VCaP (cell line): Measurements from ENCODE around the gene GPR160.

Experiments used
- H3K27ac ChIP-seq: fragments of 450-650 bp; 2 replicates; pipeline ENCODE4 v1.5.1; 2017
- CTCF ChIP-seq: fragments of 450-650 bp; conservative IDR thresholded peaks from 2 replicates; pipeline ENCODE4 v1.5.1; 2017; ENCODE audit warnings: mild to moderate bottlenecking, moderate library complexity

GPR160 gene

DNA sequence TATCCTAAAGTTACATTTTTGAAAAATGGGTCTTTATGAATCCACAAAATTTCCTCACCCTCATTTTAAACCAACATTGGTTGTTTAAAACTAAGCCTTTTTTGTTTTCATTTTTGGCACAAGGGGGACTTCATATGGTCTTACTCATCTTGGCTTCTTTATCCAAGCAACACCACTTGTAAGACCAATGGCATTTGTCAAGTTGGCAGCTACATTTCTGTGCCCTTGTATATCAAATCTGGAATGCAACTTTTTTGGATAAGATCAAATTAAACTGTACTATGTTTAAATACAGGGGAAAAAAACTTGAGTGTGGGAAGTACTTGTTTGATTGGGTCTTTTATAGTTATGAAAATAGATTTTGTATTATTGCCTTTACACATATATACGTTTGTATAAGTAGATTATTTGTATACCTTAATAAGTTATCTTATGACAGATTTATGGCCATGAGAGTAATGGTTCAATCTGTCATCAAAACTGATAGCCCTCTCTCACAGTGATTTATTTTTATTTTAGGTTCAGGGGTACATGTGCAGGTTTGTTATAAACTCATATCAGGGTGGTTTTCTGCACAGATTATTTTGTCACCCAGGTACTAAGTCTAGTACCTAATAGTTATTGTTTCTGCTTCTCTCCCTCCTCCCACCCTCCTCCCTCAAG is 43.4 kb downstream of the GPR160 start:
- peak overlapping the region; percentile 91 for H3K27ac ChIP-seq
- no peak for TF ChIP-seq CTCF

DNA sequence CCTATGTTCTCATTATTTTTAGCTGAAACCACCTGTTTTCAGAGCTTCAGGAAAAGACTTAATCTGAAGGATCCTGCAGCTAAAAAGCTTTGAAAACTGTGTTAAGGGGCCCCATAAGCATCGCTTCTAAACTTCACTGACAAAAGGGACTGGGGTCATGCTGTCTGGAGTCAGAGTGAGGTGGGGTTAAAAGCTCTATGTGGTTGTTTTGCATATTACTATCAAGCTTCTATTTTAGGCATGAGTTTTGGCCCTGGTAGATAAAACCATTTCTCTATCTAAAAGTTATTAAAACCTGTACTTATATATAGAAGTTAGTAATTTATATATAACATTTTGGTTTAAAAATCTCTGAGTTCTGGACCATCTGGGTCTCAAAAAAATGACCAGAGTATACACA is 45.5 kb downstream of the GPR160 start:
- 0 out of 2 replicates have a peak overlapping the region, but pooled peaks have one; percentile 91 for H3K27ac ChIP-seq
- no peak for TF ChIP-seq CTCF

DNA sequence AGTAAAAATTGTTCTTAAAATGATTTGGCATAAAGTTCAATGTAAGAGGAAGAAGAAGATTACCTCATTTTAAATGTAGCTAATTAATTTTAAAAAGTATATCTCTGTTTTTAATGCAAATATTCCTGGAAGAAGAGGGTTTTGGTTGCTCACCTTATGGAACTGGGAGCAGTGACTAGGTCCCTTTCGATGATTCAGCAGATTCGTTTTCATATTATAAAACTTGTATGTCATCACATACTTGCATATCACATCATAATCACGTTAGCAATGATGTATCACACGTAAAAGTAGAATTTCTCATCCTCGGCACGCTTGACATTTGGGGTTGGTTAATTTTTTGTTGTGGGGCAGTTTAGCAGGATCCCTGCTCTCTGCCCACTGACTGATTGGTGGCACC is 47.6 kb downstream of the GPR160 start:
- no peak for TF ChIP-seq CTCF
- no peak overlapping the region for H3K27ac ChIP-seq

GRCh38 chr3:170089862-170090600 is 52.2 kb downstream of the GPR160 start:
- no peak for TF ChIP-seq CTCF
- no peak overlapping the region for H3K27ac ChIP-seq

GRCh38 chr3:170090601-170090981 is 52.8 kb downstream of the GPR160 start:
- no peak for TF ChIP-seq CTCF
- H3K27ac ChIP-seq, result no peak overlapping the region

DNA sequence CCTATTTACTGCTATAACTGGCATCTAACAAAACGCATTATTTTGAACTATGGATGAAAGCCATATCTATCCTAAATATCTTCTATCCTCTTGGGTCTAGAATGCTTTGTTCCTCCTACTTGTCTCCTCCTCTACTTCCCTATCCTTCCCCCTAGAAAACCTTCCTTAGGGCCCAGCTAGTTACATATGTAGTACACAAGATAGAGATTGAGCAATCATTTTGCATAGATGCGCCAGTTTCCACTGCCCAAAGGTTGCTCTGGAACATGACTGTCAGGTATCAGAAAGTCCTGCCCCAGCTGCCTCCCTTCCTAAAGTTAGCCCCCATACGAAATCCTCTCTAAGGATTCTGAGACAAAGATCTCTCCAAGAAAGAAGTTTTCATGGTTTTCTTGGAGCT is 55.1 kb downstream of the GPR160 start:
- no peak for TF ChIP-seq CTCF
- no peak overlapping the region for H3K27ac ChIP-seq

GRCh38 chr3:170095771-170096170 is 58.0 kb downstream of the GPR160 start:
- no peak for TF ChIP-seq CTCF
- no peak overlapping the region for H3K27ac ChIP-seq
